ENCODE measurements around the gene NACA2.
"Not testable (repeated sequence)": the region's sequence is repeated elsewhere in the genome, so short reads cannot be mapped to it uniquely, and the experiment has no call there.

The NACA2 gene

GRCh38 chr17:61575352-61575975, 15.6 kb downstream of the NACA2 start:
- no peak for DNase-seq

GRCh38 chr17:61574542-61575351, 16.3 kb downstream of the NACA2 start:
- DNase-seq, result no peak

- DNase-seq, result not testable (repeated sequence)
These were observed 18.5 kb downstream of the NACA2 start for GRCh38 chr17:61572547-61572946.

GRCh38 chr17:61571624-61572023, 19.4 kb downstream of the NACA2 start:
- DNase-seq, result no peak

GRCh38 chr17:61570118-61570517, 20.9 kb downstream of the NACA2 start:
- DNase-seq, result no peak

- DNase-seq, result not testable (repeated sequence)
These were observed 21.5 kb downstream of the NACA2 start for GRCh38 chr17:61569525-61569924.

- DNase-seq, result no peak
These were observed 22.6 kb downstream of the NACA2 start for GRCh38 chr17:61568219-61569072.

GRCh38 chr17:61567045-61567802, 23.8 kb downstream of the NACA2 start:
- no peak for DNase-seq

- not testable (repeated sequence) for DNase-seq
These were observed 24.6 kb downstream of the NACA2 start for GRCh38 chr17:61566448-61566847.

- DNase-seq, result not testable (repeated sequence)
These were observed 25.2 kb downstream of the NACA2 start for GRCh38 chr17:61565850-61566249.

GRCh38 chr17:61565213-61565612, 25.8 kb downstream of the NACA2 start:
- DNase-seq, result no peak

GRCh38 chr17:61562287-61562686, 28.7 kb downstream of the NACA2 start:
- DNase-seq, result no peak

GRCh38 chr17:61561354-61561753, 29.7 kb downstream of the NACA2 start:
- DNase-seq, result no peak

GRCh38 chr17:61560071-61560470, 30.9 kb downstream of the NACA2 start:
- DNase-seq, result no peak

- no peak for DNase-seq
These were observed 34.5 kb downstream of the NACA2 start for GRCh38 chr17:61556224-61557188.

GRCh38 chr17:61555127-61555566, 35.9 kb downstream of the NACA2 start:
- no peak for DNase-seq

GRCh38 chr17:61554209-61554608, 36.8 kb downstream of the NACA2 start:
- DNase-seq, result no peak

GRCh38 chr17:61552560-61552959, 38.5 kb downstream of the NACA2 start:
- not testable (repeated sequence) for DNase-seq

- no peak for DNase-seq
These were observed 39.7 kb downstream of the NACA2 start for GRCh38 chr17:61551255-61551742.

GRCh38 chr17:61547113-61547512, 43.9 kb downstream of the NACA2 start:
- no peak for DNase-seq

Data from C1 segment of cervical spinal cord (tissue), 14 donors.